Measurements from ENCODE around the gene FAM83G.

GRCh38 chr17:19014628-19015215, 10.2 kb upstream of the FAM83G start:
- TF ChIP-seq SUZ12 (IDR thresholded peaks at IDR 0.05; ENCODE audit: extremely low read depth, insufficient read depth, insufficient read length) (no peak), YY1 (IDR thresholded peaks at IDR 0.05; ENCODE audit: insufficient read depth, insufficient read length) (no peak), ZNF274 (IDR thresholded peaks at IDR 0.05; ENCODE audit: low read depth, low read length) (no peak)
